HG02763 (cell line): Measurements from ENCODE around the gene NFATC1.

Experiments used
- ATAC-seq: cut with Tn5 transposase; IDR thresholded peaks from one replicate; pipeline ENCODE4 v1.9.1; 2021; ENCODE audit warnings: mild to moderate bottlenecking, moderate library complexity; ENCODE audit not compliant: unreplicated experiment

Gene NFATC1

GRCh38 chr18:79529296-79529695 lies 133.6 kb downstream of the NFATC1 start:
- no peak for ATAC-seq

- no peak for ATAC-seq
Measured at GRCh38 chr18:79529991-79530390, 134.3 kb downstream of the NFATC1 start.

GRCh38 chr18:79530821-79531220 lies 135.1 kb downstream of the NFATC1 start:
- ATAC-seq, result no peak

GRCh38 chr18:79531386-79531785 lies 135.7 kb downstream of the NFATC1 start:
- ATAC-seq, result no peak

GRCh38 chr18:79531926-79532312 lies 136.2 kb downstream of the NFATC1 start:
- no peak for ATAC-seq

GRCh38 chr18:79532313-79533007 lies 136.7 kb downstream of the NFATC1 start:
- ATAC-seq, result no peak

GRCh38 chr18:79533146-79533545 lies 137.4 kb downstream of the NFATC1 start:
- no peak for ATAC-seq

GRCh38 chr18:79533591-79533990 lies 137.9 kb downstream of the NFATC1 start:
- ATAC-seq, result no peak

- no peak for ATAC-seq
Measured at GRCh38 chr18:79534356-79534755, 138.6 kb downstream of the NFATC1 start.

- no peak for ATAC-seq
Measured at GRCh38 chr18:79537758-79538157, 142.0 kb downstream of the NFATC1 start.

GRCh38 chr18:79538635-79539034 lies 142.9 kb downstream of the NFATC1 start:
- ATAC-seq, result no peak

GRCh38 chr18:79540161-79540903 lies 144.6 kb downstream of the NFATC1 start:
- ATAC-seq, result no peak

GRCh38 chr18:79540904-79541282 lies 145.2 kb downstream of the NFATC1 start:
- ATAC-seq, result no peak

GRCh38 chr18:79542213-79542612 lies 146.5 kb downstream of the NFATC1 start:
- ATAC-seq, result no peak

GRCh38 chr18:79542876-79543750 lies 147.4 kb downstream of the NFATC1 start:
- no peak for ATAC-seq

GRCh38 chr18:79543861-79544385 lies 148.2 kb downstream of the NFATC1 start:
- ATAC-seq, result no peak

- no peak for ATAC-seq
Measured at GRCh38 chr18:79544386-79544963, 148.7 kb downstream of the NFATC1 start.

- ATAC-seq, result no peak
Measured at GRCh38 chr18:79545255-79545654, 149.5 kb downstream of the NFATC1 start.

- no peak for ATAC-seq
Measured at GRCh38 chr18:79545736-79546171, 150.0 kb downstream of the NFATC1 start.

GRCh38 chr18:79546781-79547272 lies 151.1 kb downstream of the NFATC1 start:
- no peak for ATAC-seq
